ENCODE data around the gene GEMIN2.
"Not testable (repeated sequence)": the region's sequence is repeated elsewhere in the genome, so short reads cannot be mapped to it uniquely, and the experiment has no call there.

The GEMIN2 gene, protein sequence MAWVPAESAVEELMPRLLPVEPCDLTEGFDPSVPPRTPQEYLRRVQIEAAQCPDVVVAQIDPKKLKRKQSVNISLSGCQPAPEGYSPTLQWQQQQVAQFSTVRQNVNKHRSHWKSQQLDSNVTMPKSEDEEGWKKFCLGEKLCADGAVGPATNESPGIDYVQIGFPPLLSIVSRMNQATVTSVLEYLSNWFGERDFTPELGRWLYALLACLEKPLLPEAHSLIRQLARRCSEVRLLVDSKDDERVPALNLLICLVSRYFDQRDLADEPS

DNA sequence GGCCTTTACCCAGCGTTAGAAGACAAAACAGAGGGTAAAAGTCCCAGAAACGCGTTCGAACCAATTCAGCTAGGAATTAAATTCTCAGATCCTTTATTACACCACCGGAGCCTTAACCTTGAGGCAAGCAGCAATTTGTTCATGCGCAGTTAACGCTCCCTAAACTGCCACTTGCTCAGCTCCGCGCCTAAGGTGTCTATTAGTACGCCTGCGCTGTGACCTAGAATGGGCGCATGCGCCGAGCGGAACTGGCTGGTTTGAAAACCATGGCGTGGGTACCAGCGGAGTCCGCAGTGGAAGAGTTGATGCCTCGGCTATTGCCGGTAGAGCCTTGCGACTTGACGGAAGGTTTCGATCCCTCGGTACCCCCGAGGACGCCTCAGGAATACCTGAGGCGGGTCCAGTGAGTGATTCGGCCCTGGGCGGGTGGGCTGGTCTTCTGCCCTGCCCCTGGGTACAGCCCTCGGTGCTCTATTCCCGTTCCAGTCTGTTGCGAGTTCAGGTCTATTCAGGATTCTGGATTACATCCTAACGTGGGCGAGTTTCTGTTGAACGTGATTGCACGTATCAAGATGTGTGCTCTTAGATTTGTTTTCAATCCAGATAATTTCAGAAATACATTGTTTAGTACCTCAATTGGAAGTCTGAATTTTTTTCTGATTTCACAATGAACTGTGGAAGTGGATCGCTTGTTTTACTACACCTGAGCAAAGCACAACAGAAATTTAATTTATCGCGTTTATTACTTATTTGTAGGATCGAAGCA is at the start of gene GEMIN2:
GEMIN2 (plus strand) TSS at position 251 of the 766 bp plus-strand sequence; CDS start at position 267, 16 bp downstream.
- DNase-seq (ENCODE audit: low read depth in 2 of 2): peak; percentile 85 to 88

- not testable (repeated sequence) for DNase-seq (ENCODE audit: low read depth in 2 of 2)
Observed at GRCh38 chr14:39069169-39069805, 44.8 kb upstream of the GEMIN2 start.

- no peak for DNase-seq (ENCODE audit: low read depth in 2 of 2)
Observed at GRCh38 chr14:39069923-39070322, 44.2 kb upstream of the GEMIN2 start.

GRCh38 chr14:39071096-39071495 is 43.0 kb upstream of the GEMIN2 start:
- no peak for DNase-seq (ENCODE audit: low read depth in 2 of 2)

- DNase-seq (ENCODE audit: low read depth in 2 of 2): no peak
Observed at GRCh38 chr14:39080886-39081285, 33.2 kb upstream of the GEMIN2 start.

DNA sequence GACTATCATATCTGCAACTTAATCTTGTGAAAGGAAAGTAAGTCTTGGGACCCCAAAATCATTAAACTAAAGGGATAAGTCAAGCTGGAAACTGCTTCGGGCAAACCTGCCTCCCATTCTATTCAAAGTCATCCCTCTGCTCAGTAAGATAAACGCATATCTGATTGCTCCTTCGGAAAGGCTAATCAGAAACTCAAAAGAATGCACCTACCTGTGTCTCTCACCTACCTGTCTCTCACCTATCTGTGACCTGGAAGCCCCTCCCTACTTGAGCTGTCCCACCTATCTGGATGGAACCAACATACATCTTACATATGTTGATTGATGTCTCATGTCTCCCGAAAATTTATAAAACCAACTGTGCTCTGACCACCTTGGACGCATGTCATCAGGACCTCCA is 31.0 kb upstream of the GEMIN2 start:
- no peak for DNase-seq (ENCODE audit: low read depth in 2 of 2)

GRCh38 chr14:39085933-39086332 is 28.2 kb upstream of the GEMIN2 start:
- DNase-seq (ENCODE audit: low read depth in 2 of 2): no peak

GRCh38 chr14:39087493-39087892 is 26.6 kb upstream of the GEMIN2 start:
- DNase-seq (ENCODE audit: low read depth in 2 of 2): no peak

DNA sequence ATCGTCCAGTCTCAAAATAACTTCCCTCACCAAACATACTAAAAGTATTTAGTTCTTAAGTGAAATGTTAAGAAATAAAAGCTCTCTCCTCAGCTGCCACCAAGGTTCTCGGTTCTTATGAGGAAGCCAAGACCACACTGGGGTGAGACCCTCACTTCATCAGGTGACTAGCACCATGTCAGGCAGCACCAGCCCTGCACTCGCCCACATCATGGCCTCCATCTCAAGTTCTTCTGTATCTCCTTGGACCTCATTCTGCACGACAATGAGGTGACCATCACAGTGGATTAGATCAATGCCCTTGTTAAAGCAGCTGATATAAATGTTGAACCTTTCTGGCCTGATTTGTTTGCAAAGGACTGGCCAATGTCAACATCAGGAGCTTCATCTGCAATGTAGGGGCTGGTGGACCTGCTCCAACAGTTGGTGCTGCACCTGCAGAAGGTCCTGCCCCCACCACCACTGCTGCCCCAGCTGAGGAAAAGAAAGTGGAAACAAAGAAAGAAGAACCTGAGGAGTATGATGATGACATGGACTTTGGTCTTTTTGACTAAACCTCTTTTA is 23.5 kb upstream of the GEMIN2 start:
- no peak for DNase-seq (ENCODE audit: low read depth in 2 of 2)

- DNase-seq (ENCODE audit: low read depth in 2 of 2): no peak
Observed at GRCh38 chr14:39091716-39092115, 22.4 kb upstream of the GEMIN2 start.

DNA sequence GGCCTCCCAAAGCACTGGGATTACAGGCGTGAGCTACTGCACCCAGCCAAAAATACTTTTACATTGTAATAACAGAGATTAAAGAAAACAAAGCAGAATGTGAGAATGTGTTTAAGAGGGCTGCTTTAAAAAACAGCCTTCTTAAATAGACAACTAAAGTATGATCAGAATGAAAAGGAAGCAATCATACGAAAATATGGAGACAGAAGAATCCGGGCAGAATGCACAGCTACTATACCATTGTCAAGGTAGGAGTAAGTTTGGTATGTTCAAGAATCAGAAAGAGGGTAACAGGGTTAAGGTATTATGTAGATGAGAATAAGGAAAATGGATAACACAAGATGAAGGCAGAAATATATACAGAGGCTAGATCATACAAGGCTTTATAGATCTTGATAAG is 19.6 kb upstream of the GEMIN2 start:
- no peak for DNase-seq (ENCODE audit: low read depth in 2 of 2)

- no peak for DNase-seq (ENCODE audit: low read depth in 2 of 2)
Observed at GRCh38 chr14:39097159-39097558, 17.0 kb upstream of the GEMIN2 start.

DNA sequence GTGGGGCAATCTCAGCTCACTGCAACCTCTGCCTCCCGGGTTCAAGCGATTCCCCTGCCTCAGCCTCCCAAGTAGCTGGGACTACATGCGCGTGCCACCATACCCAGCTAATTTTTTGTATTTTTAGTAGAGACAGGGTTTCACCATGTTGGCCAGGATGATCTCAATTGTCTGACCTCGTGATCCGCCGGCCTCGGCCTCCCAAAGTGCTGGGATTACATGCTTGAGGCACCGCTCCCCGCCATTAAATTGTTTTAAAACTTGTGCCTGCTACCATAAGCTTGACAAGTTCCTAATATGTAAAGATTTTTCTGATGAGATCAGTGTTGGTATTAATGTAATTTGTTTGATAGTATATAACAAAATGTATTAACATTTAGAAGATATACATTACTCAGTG is 14.9 kb upstream of the GEMIN2 start:
- not testable (repeated sequence) for DNase-seq (ENCODE audit: low read depth in 2 of 2)

- DNase-seq (ENCODE audit: low read depth in 2 of 2): no peak
Observed at GRCh38 chr14:39099748-39100147, 14.4 kb upstream of the GEMIN2 start.

- no peak for DNase-seq (ENCODE audit: low read depth in 2 of 2)
Observed at GRCh38 chr14:39102265-39102968, 11.7 kb upstream of the GEMIN2 start.

GRCh38 chr14:39102969-39103957 is 10.9 kb upstream of the GEMIN2 start, which contains the start of gene SEC23A:
SEC23A (minus strand) TSS chr14:39103235; CDS start chr14:39096118, 7,117 bp downstream.
- peak; percentile 65 for DNase-seq (ENCODE audit: low read depth in 2 of 2)

- not testable (repeated sequence) for DNase-seq (ENCODE audit: low read depth in 2 of 2)
Observed at GRCh38 chr14:39104078-39104801, 9.9 kb upstream of the GEMIN2 start.

DNA sequence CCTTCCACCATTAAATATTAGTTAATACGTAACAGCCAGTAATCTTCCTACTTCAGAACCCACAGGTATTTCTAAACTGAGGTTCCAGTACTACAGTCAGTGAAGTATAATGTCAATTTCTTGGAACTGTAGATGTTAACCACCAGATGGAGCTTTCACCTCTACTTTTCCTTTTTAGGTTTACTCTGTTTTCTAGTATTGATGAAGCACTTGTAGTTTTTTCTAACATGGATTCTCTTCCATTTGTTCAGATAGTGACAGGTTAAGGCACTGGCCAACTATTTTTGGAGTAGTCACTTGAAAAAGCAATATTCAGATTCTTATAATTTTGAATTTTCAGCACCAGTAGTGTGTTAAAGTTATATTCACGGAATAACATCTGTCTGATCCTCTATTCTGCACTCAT is 6.5 kb upstream of the GEMIN2 start:
- DNase-seq (ENCODE audit: low read depth in 2 of 2): no peak

DNA sequence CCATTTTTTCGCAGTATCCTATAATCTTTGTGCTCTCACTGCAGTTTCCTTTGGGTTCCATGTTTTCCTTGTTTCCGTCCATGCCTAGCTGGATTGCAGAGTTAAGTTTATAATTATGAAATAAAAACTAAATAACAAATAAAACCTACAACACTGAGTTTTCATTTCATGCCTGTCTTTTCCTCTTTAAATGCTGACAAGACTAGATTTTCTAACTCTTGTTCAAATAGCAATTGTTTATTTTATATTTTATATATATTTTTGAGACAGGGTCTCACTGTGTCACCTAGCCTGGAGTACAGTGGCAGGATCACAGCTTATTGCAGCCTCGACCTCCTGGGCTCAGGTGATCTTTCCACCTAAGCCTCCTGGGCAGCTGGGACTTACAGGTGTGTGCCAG is 5.3 kb upstream of the GEMIN2 start:
- no peak for DNase-seq (ENCODE audit: low read depth in 2 of 2)
